ENCODE data around the gene CEP55. TPM values are rescaled to one million over a fixed set of nuclear protein-coding genes. Genes with fewer than 3 reads are reported as not detected.
"Not testable (repeated sequence)": the region's sequence is repeated elsewhere in the genome, so short reads cannot be mapped to it uniquely, and the experiment has no call there.

CEP55 gene
- total RNA-seq, 1 experiment from 2014 or later: 68.5 TPM

GRCh38 chr10:93463723-93464476 lies 32.5 kb upstream of the CEP55 start:
- CTCF ChIA-PET: no interaction called here
- intact Hi-C loops (cut with micrococcal nuclease; ENCODE audit: unreplicated experiment): no loop called here
- no TSS peak for BruUV-seq (replicated peaks)
- no peak for DNase-seq (ENCODE audit: low spot score)
- Histone ChIP-seq H3K27ac (ENCODE audit: low read depth, low read length, poor library complexity, severe bottlenecking) (peak overlapping the region; percentile 2), H3K4me1 (ENCODE audit: insufficient read depth, low read length, poor library complexity, severe bottlenecking) (peaks cover 25% of the 10 kb centered on the region), H3K27me3 (replicated peaks; ENCODE audit: insufficient read depth, low read depth, low read length, poor library complexity) (no peaks in the 10 kb centered on the region), H3K36me3 (ENCODE audit: insufficient read depth, low read length, poor library complexity, severe bottlenecking) (no peaks in the 10 kb centered on the region), H3K4me3 (ENCODE audit: low read depth, low read length, poor library complexity, severe bottlenecking) (no peak overlapping the region), H3K9me3 (ENCODE audit: low read depth, low read length, poor library complexity, severe bottlenecking) (no peaks in the 10 kb centered on the region)
- POLR2A ChIA-PET (ENCODE audit: low non-redundant PET): no interaction called here
- TF ChIP-seq EZH2 (IDR thresholded peaks at IDR 0.05; ENCODE audit: borderline replicate concordance, low read depth, low read length, poor library complexity, severe bottlenecking): no peak
- no peak for TF ChIP-seq CTCF (conservative IDR thresholded peaks at IDR 0.05; ENCODE audit: low read depth, low read length)

- no peaks in the 10 kb centered on the region for H3K27me3 ChIP-seq (replicated peaks; ENCODE audit: insufficient read depth, low read depth, low read length, poor library complexity)
- intact Hi-C loops (cut with micrococcal nuclease; ENCODE audit: unreplicated experiment): no loop called here
- H3K4me1 ChIP-seq (ENCODE audit: insufficient read depth, low read length, poor library complexity, severe bottlenecking): peaks cover 17% of the 10 kb centered on the region
- peak overlapping the region; percentile 2 for H3K27ac ChIP-seq (ENCODE audit: low read depth, low read length, poor library complexity, severe bottlenecking)
- TF ChIP-seq EZH2 (IDR thresholded peaks at IDR 0.05; ENCODE audit: borderline replicate concordance, low read depth, low read length, poor library complexity, severe bottlenecking): no peak
- no peak for TF ChIP-seq CTCF (conservative IDR thresholded peaks at IDR 0.05; ENCODE audit: low read depth, low read length)
- no TSS peak for BruUV-seq (replicated peaks)
- no peak for DNase-seq (ENCODE audit: low spot score)
- H3K9me3 ChIP-seq (ENCODE audit: low read depth, low read length, poor library complexity, severe bottlenecking): no peaks in the 10 kb centered on the region
- no peak overlapping the region for H3K4me3 ChIP-seq (ENCODE audit: low read depth, low read length, poor library complexity, severe bottlenecking)
- CTCF ChIA-PET: interaction anchor here (1.1 kb wide), 1 partner anchor 24 kb away, joined by 3 read pairs; no protein-coding TSS in a partner anchor
- POLR2A ChIA-PET (ENCODE audit: low non-redundant PET): interaction anchor here (0.5 kb wide), 1 partner anchor 527 kb away, joined by 7 read pairs; no protein-coding TSS in a partner anchor
- H3K36me3 ChIP-seq (ENCODE audit: insufficient read depth, low read length, poor library complexity, severe bottlenecking): no peaks in the 10 kb centered on the region
These were observed 31.5 kb upstream of the CEP55 start for GRCh38 chr10:93464776-93465388.

GRCh38 chr10:93465806-93466675 lies 30.4 kb upstream of the CEP55 start:
- Histone ChIP-seq H3K27me3 (replicated peaks; ENCODE audit: insufficient read depth, low read depth, low read length, poor library complexity) (no peaks in the 10 kb centered on the region), H3K4me1 (ENCODE audit: insufficient read depth, low read length, poor library complexity, severe bottlenecking) (peaks cover 21% of the 10 kb centered on the region), H3K27ac (ENCODE audit: low read depth, low read length, poor library complexity, severe bottlenecking) (peak overlapping the region; percentile 68), H3K9me3 (ENCODE audit: low read depth, low read length, poor library complexity, severe bottlenecking) (no peaks in the 10 kb centered on the region), H3K36me3 (ENCODE audit: insufficient read depth, low read length, poor library complexity, severe bottlenecking) (no peaks in the 10 kb centered on the region), H3K4me3 (ENCODE audit: low read depth, low read length, poor library complexity, severe bottlenecking) (no peak overlapping the region)
- intact Hi-C loops (cut with micrococcal nuclease; ENCODE audit: unreplicated experiment): no loop called here
- no peak for TF ChIP-seq EZH2 (IDR thresholded peaks at IDR 0.05; ENCODE audit: borderline replicate concordance, low read depth, low read length, poor library complexity, severe bottlenecking)
- TF ChIP-seq CTCF (conservative IDR thresholded peaks at IDR 0.05; ENCODE audit: low read depth, low read length): no peak
- ChIA-PET CTCF (interaction anchor here (1.1 kb wide), 1 partner anchor 25 kb away, joined by 3 read pairs; no protein-coding TSS in a partner anchor), POLR2A (ENCODE audit: low non-redundant PET) (no interaction called here)
- BruUV-seq (replicated peaks): no TSS peak
- peak; percentile 83 for DNase-seq (ENCODE audit: low spot score)

GRCh38 chr10:93467635-93468034 lies 28.8 kb upstream of the CEP55 start:
- CTCF ChIA-PET: interaction anchor here (1.4 kb wide), 1 partner anchor 15 kb away, joined by 3 read pairs; the partner anchor contains the start of gene MYOF
- H3K4me3 ChIP-seq (ENCODE audit: low read depth, low read length, poor library complexity, severe bottlenecking); DNase-seq (ENCODE audit: low spot score): not testable (repeated sequence)

More at GRCh38 chr10:93467635-93468034, 28.8 kb upstream of the CEP55 start:
- H3K27me3 ChIP-seq (replicated peaks; ENCODE audit: insufficient read depth, low read depth, low read length, poor library complexity); POLR2A ChIA-PET (ENCODE audit: low non-redundant PET); H3K9me3 ChIP-seq (ENCODE audit: low read depth, low read length, poor library complexity, severe bottlenecking); BruUV-seq (replicated peaks); intact Hi-C loops (cut with micrococcal nuclease; ENCODE audit: unreplicated experiment); H3K27ac ChIP-seq (ENCODE audit: low read depth, low read length, poor library complexity, severe bottlenecking); H3K36me3 ChIP-seq (ENCODE audit: insufficient read depth, low read length, poor library complexity, severe bottlenecking): not testable (repeated sequence)
- peaks cover 19% of the 10 kb centered on the region for H3K4me1 ChIP-seq (ENCODE audit: insufficient read depth, low read length, poor library complexity, severe bottlenecking)
